HEK293 (cell line): ENCODE measurements around the gene QSER1.

Source experiments
- PRDM10 ChIP-seq: fragments of 450-650 bp; formaldehyde crosslinking; IDR thresholded peaks from 2 replicates; pipeline ENCODE4 v1.5.1; 2016; ENCODE audit warnings: missing biosample characterization, missing genetic modification characterization
- SP2 ChIP-seq: fragments of 450-650 bp; formaldehyde crosslinking; IDR thresholded peaks from 2 replicates; pipeline ENCODE4 v1.5.1; 2016; ENCODE audit warnings: missing biosample characterization, missing genetic modification characterization
- TCF7L2 ChIP-seq: IDR thresholded peaks from 2 replicates; pipeline ENCODE4 v1.6.1; 2011; ENCODE audit warnings: low read depth, mild to moderate bottlenecking, inconsistent platforms, low read length, moderate library complexity, borderline replicate concordance
- ZNF175 ChIP-seq: fragments of 450-650 bp; formaldehyde crosslinking; IDR thresholded peaks from 2 replicates; pipeline ENCODE4 v1.5.1; 2016; ENCODE audit warnings: missing biosample characterization, missing genetic modification characterization
- ZNF324 ChIP-seq: fragments of 450-650 bp; formaldehyde crosslinking; IDR thresholded peaks from 2 replicates; pipeline ENCODE4 v1.5.1; 2016; ENCODE audit warnings: missing biosample characterization, missing genetic modification characterization
- ZNF362 ChIP-seq: fragments of 450-650 bp; formaldehyde crosslinking; IDR thresholded peaks from 2 replicates; pipeline ENCODE4 v1.5.1; 2016; ENCODE audit warnings: missing biosample characterization, missing genetic modification characterization
- ZNF37A ChIP-seq: fragments of 450-650 bp; IDR thresholded peaks from 2 replicates; pipeline ENCODE4 v1.5.1; 2018; ENCODE audit warnings: missing biosample characterization, missing genetic modification characterization

- TF ChIP-seq ZNF362 (tag by site-specific recombination) (no peak), ZNF324 (tag by site-specific recombination) (no peak), ZNF175 (tag by site-specific recombination) (no peak), SP2 (tag by site-specific recombination) (no peak), TCF7L2 (no peak), PRDM10 (no peak), ZNF37A (tag by site-specific recombination) (no peak)
These were observed 2.3 kb downstream of the QSER1 start for GRCh38 chr11:32894921-32895320.
